HCT116 (cell line): ENCODE results near the gene SNTG2. TPM values are rescaled to one million over a fixed set of nuclear protein-coding genes. Genes with fewer than 3 reads are reported as not detected.

ENCODE experiments used
- ATAC-seq: fragments of 200-7000 bp; cut with Tn5 transposase; 2 replicates; pipeline ENCODE4 v1.9.1; 2020; ENCODE audit warnings: mild to moderate bottlenecking, moderate library complexity
- BruUV-seq: library from RNA; stranded (reverse); fragments of 400-500 nt; replicated peaks from 2 replicates; lab custom pipeline; 2021; lab: Mats Ljungman, UMichigan
- CTCF ChIA-PET: fragments of 300-600 bp; sonication (Branson Sonifier 250); formaldehyde crosslinking; loops from one replicate; lab custom pipeline; 2021; ENCODE audit warnings: antibody characterized with exemption; lab: Charles Lee
- POLR2A ChIA-PET: fragments of 300-600, 350-600 bp; sonication (Branson Sonifier 250); formaldehyde crosslinking; loops from one replicate; lab custom pipeline; 2021; ENCODE audit warnings: antibody characterized with exemption; lab: Charles Lee
- RAD21 ChIA-PET, 2 experiments: fragments of 300-600 bp; sonication (Branson Sonifier 250); formaldehyde crosslinking; loops; one replicate each; lab custom pipeline; 2023; ENCODE audit warnings: low total read pairs in 2 of 2; ENCODE audit not compliant: uncharacterized antibody in 2 of 2, unreplicated experiment in 2 of 2, low non-redundant PET in 1 of 2; lab: Charles Lee
- DNase-seq: peaks from one replicate; pipeline ENCODE4 v3.0.0-alpha.2; 2010; ENCODE audit warnings: low read depth, low spot score
- H2AFZ ChIP-seq: fragments of 200-600 bp; shearing (Covaris generic), sonication (generic); 2 replicates; pipeline ENCODE4 v1.6.1; 2017; ENCODE audit warnings: low read depth, mixed run types, mixed read lengths, antibody characterized with exemption, low read length; ENCODE audit not compliant: poor library complexity, severe bottlenecking
- H3K27ac ChIP-seq: 2 replicates; pipeline ENCODE4 v1.5.1; 2012; ENCODE audit warnings: low read depth, low read length
- H3K27me3 ChIP-seq: fragments of 200-600 bp; sonication (generic); 2 replicates; pipeline ENCODE4 v1.6.1; 2016; ENCODE audit warnings: mixed run types, low read length, mixed read lengths; ENCODE audit not compliant: insufficient read depth
- H3K36me3 ChIP-seq, 2 experiments: fragments of 200-500 bp in 1 of 2; fragments of 200-600 bp in 1 of 2; sonication (Bioruptor generic) in 1 of 2; sonication (generic) in 1 of 2; 2 replicates each; pipeline versions ENCODE4 v1.5.1 to v1.6.1; 2014 to 2016; ENCODE audit warnings: low read length in 2 of 2, inconsistent platforms in 1 of 2, mixed read lengths in 1 of 2, mixed run types in 1 of 2; ENCODE audit not compliant: insufficient read depth in 2 of 2, control insufficient read depth in 1 of 2
- H3K4me1 ChIP-seq, 2 experiments: fragments of 200-600 bp in 1 of 2; sonication (generic) in 1 of 2; 2 replicates each; pipeline versions ENCODE4 v1.5.1 to v1.6.1; 2012 to 2017; ENCODE audit warnings: low read length in 2 of 2, inconsistent platforms in 1 of 2, mild to moderate bottlenecking in 1 of 2, mixed read lengths in 1 of 2, mixed run types in 1 of 2, moderate library complexity in 1 of 2; ENCODE audit not compliant: insufficient read depth in 2 of 2, control insufficient read depth in 1 of 2
- H3K4me2 ChIP-seq: fragments of 200-600 bp; sonication (generic); 2 replicates; pipeline ENCODE4 v1.6.1; 2017; ENCODE audit warnings: mixed run types, low read length, mixed read lengths
- H3K4me3 ChIP-seq, 2 experiments: fragments of 200-600 bp in 1 of 2; sonication (generic) in 1 of 2; replicated peaks in 1 of 2; 2 replicates each; pipeline ENCODE4 v1.5.1; 2011 to 2016; ENCODE audit warnings: low read length in 2 of 2, control low read depth in 1 of 2, low read depth in 1 of 2, mild to moderate bottlenecking in 1 of 2, mixed read lengths in 1 of 2, mixed run types in 1 of 2
- H3K79me2 ChIP-seq: fragments of 200-600 bp; sonication (generic); 2 replicates; pipeline ENCODE4 v1.6.1; 2017; ENCODE audit warnings: mild to moderate bottlenecking, mixed run types, low read length, moderate library complexity, mixed read lengths; ENCODE audit not compliant: insufficient read depth
- H3K9ac ChIP-seq: fragments of 200-600 bp; sonication (generic); 2 replicates; pipeline ENCODE4 v1.6.1; 2016; ENCODE audit warnings: low read length, mixed read lengths
- H3K9me2 ChIP-seq: fragments of 200-600 bp; sonication (generic), shearing (Covaris generic); 2 replicates; pipeline ENCODE4 v1.6.1; 2017; ENCODE audit warnings: mixed run types, mild to moderate bottlenecking, moderate library complexity; ENCODE audit not compliant: insufficient read depth
- H3K9me3 ChIP-seq, 2 experiments: fragments of 200-500 bp in 1 of 2; fragments of 200-600 bp in 1 of 2; sonication (Bioruptor generic) in 1 of 2; sonication (generic) in 1 of 2; 2 replicates each; pipeline ENCODE4 v1.6.1; 2014 to 2017; ENCODE audit warnings: low read length in 2 of 2, mixed read lengths in 2 of 2, inconsistent platforms in 1 of 2, low read depth in 1 of 2, mild to moderate bottlenecking in 1 of 2, mixed run types in 1 of 2, moderate library complexity in 1 of 2; ENCODE audit not compliant: control insufficient read depth in 1 of 2, insufficient read depth in 1 of 2
- H4K20me1 ChIP-seq: fragments of 200-600 bp; sonication (generic), shearing (Covaris generic); 2 replicates; pipeline ENCODE4 v1.6.1; 2017; ENCODE audit warnings: mixed run types, mild to moderate bottlenecking, moderate library complexity; ENCODE audit not compliant: insufficient read depth
- CEBPB ChIP-seq: IDR thresholded peaks from 2 replicates; pipeline ENCODE4 v1.6.1; 2012; ENCODE audit warnings: low read depth
- EGR1 ChIP-seq: IDR thresholded peaks from 2 replicates; pipeline ENCODE4 v1.6.1; 2012; ENCODE audit warnings: low read depth
- ELF1 ChIP-seq: IDR thresholded peaks from 2 replicates; pipeline ENCODE4 v1.6.1; 2012; ENCODE audit warnings: low read depth, borderline replicate concordance
- EZH2phosphoT487 ChIP-seq: fragments of 200-600 bp; IDR thresholded peaks from 2 replicates; pipeline ENCODE4 v1.6.1; 2018; ENCODE audit warnings: antibody characterized with exemption, borderline replicate concordance
- MAX ChIP-seq: IDR thresholded peaks from 2 replicates; pipeline ENCODE4 v1.6.1; 2012
- POLR2A ChIP-seq: IDR thresholded peaks from 2 replicates; pipeline ENCODE4 v1.7.0; 2011; ENCODE audit warnings: borderline replicate concordance; ENCODE audit not compliant: insufficient read depth, insufficient read length; ENCODE audit errors: extremely low read depth
- POLR2AphosphoS5 ChIP-seq: IDR thresholded peaks from 2 replicates; pipeline ENCODE4 v1.6.1; 2011; ENCODE audit warnings: mild to moderate bottlenecking, low read depth, low read length, moderate library complexity
- RAD21 ChIP-seq: IDR thresholded peaks from 2 replicates; pipeline ENCODE4 v1.6.1; 2012; ENCODE audit warnings: low read depth, mild to moderate bottlenecking
- REST ChIP-seq: IDR thresholded peaks from 2 replicates; pipeline ENCODE4 v1.6.1; 2012; ENCODE audit warnings: low read depth
- TCF7L2 ChIP-seq: IDR thresholded peaks from 2 replicates; pipeline ENCODE4 v1.7.0; 2011; ENCODE audit warnings: borderline replicate concordance, inconsistent platforms; ENCODE audit not compliant: insufficient read depth, insufficient read length; ENCODE audit errors: extremely low read depth
- ZFX ChIP-seq: fragments of 450-650 bp; IDR thresholded peaks from 2 replicates; pipeline ENCODE4 v1.6.1; 2017
- intact Hi-C: fragments of 100-400 bp; cut with micrococcal nuclease; formaldehyde crosslinking; loops from 2 replicates; pipeline ENCODE4 v1.10.0; 2022
- total RNA-seq: library from RNA; stranded (reverse); gene quantifications from one replicate; pipeline ENCODE4 v1.2.1, GENCODE V29; 2021; ENCODE audit not compliant: unreplicated experiment
- TF ChIP-seq, protein P1 (sequence below), 3 experiments: fragments of 200-600 bp in 1 of 3; sonication (generic) in 1 of 3; IDR thresholded peaks in 2 of 3; conservative IDR thresholded peaks in 1 of 3; 2 replicates each; pipeline ENCODE4 v1.5.1; 2012 to 2017; ENCODE audit warnings: low read depth in 2 of 3, low read length in 2 of 3, antibody characterized with exemption in 1 of 3, borderline replicate concordance in 1 of 3, control low read depth in 1 of 3, mild to moderate bottlenecking in 1 of 3, mixed read lengths in 1 of 3, mixed run types in 1 of 3, moderate library complexity in 1 of 3; ENCODE audit not compliant: insufficient read depth in 1 of 3
- TF ChIP-seq, protein P2 (sequence below): IDR thresholded peaks from 2 replicates; pipeline ENCODE4 v1.6.1; 2011; ENCODE audit warnings: mild to moderate bottlenecking, low read length, moderate library complexity; ENCODE audit not compliant: insufficient replicate concordance; ENCODE audit errors: extremely low read depth

The SNTG2 gene
- total RNA-seq, 1 experiment from 2014 or later = not detected

- ChIA-PET RAD21 (no interaction called here), POLR2A (no interaction called here), CTCF (no interaction called here)
- no peak overlapping the region for H3K9ac ChIP-seq
- H3K27me3 ChIP-seq = peaks cover 19% of the 10 kb centered on the region
- BruUV-seq = no TSS peak
- no peaks in the 10 kb centered on the region for H3K79me2 ChIP-seq
- intact Hi-C loops = no loop called here
- no peak overlapping the region for H3K4me2 ChIP-seq
- no peaks in the 10 kb centered on the region for H3K9me2 ChIP-seq
- TF ChIP-seq ZFX (no peak), RAD21 (no peak), REST (no peak), POLR2AphosphoS5 (no peak), TCF7L2 (no peak), ELF1 (no peak)
- H3K9me3 ChIP-seq = no peaks in the 10 kb centered on the region
- H3K27ac ChIP-seq = no peak overlapping the region
- H3K36me3 ChIP-seq = no peaks in the 10 kb centered on the region
- DNase-seq (no peak), ATAC-seq (no peak)
- H3K4me3 ChIP-seq = no peak overlapping the region
- H3K4me1 ChIP-seq = no peaks in the 10 kb centered on the region
- H2AFZ ChIP-seq = no peak overlapping the region
- H4K20me1 ChIP-seq = no peaks in the 10 kb centered on the region
These were observed 59.8 kb downstream of the SNTG2 start for GRCh38 chr2:1010415-1010930.

GRCh38 chr2:1011006-1011405 lies 60.4 kb downstream of the SNTG2 start:
- ChIA-PET POLR2A (no interaction called here), CTCF (no interaction called here)
- intact Hi-C loops = no loop called here
- TF ChIP-seq, protein P1, sequence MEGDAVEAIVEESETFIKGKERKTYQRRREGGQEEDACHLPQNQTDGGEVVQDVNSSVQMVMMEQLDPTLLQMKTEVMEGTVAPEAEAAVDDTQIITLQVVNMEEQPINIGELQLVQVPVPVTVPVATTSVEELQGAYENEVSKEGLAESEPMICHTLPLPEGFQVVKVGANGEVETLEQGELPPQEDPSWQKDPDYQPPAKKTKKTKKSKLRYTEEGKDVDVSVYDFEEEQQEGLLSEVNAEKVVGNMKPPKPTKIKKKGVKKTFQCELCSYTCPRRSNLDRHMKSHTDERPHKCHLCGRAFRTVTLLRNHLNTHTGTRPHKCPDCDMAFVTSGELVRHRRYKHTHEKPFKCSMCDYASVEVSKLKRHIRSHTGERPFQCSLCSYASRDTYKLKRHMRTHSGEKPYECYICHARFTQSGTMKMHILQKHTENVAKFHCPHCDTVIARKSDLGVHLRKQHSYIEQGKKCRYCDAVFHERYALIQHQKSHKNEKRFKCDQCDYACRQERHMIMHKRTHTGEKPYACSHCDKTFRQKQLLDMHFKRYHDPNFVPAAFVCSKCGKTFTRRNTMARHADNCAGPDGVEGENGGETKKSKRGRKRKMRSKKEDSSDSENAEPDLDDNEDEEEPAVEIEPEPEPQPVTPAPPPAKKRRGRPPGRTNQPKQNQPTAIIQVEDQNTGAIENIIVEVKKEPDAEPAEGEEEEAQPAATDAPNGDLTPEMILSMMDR (IDR thresholded peaks at IDR 0.05 in 2 of 3, conservative IDR thresholded peaks at IDR 0.05 in 1 of 3; ENCODE audit: borderline replicate concordance in 1 of 3, insufficient read depth in 1 of 3, low read depth in 2 of 3, low read length in 2 of 3) = no peak
- TF ChIP-seq POLR2A (no peak), ZFX (no peak), MAX (no peak), EZH2phosphoT487 (no peak), CEBPB (no peak), EGR1 (no peak)
- TF ChIP-seq, protein P2, sequence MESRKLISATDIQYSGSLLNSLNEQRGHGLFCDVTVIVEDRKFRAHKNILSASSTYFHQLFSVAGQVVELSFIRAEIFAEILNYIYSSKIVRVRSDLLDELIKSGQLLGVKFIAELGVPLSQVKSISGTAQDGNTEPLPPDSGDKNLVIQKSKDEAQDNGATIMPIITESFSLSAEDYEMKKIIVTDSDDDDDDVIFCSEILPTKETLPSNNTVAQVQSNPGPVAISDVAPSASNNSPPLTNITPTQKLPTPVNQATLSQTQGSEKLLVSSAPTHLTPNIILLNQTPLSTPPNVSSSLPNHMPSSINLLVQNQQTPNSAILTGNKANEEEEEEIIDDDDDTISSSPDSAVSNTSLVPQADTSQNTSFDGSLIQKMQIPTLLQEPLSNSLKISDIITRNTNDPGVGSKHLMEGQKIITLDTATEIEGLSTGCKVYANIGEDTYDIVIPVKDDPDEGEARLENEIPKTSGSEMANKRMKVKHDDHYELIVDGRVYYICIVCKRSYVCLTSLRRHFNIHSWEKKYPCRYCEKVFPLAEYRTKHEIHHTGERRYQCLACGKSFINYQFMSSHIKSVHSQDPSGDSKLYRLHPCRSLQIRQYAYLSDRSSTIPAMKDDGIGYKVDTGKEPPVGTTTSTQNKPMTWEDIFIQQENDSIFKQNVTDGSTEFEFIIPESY = no peak

More at GRCh38 chr2:1011006-1011405, 60.4 kb downstream of the SNTG2 start:
- no peak overlapping the region for H3K4me2 ChIP-seq
- no peak overlapping the region for H2AFZ ChIP-seq
- no TSS peak for BruUV-seq
- H3K9me2 ChIP-seq = no peaks in the 10 kb centered on the region
- H3K9ac ChIP-seq = no peak overlapping the region
- no peak overlapping the region for H3K27ac ChIP-seq
- H3K79me2 ChIP-seq = no peaks in the 10 kb centered on the region
- no peak overlapping the region for H3K4me3 ChIP-seq
- H3K36me3 ChIP-seq = no peaks in the 10 kb centered on the region
- no peaks in the 10 kb centered on the region for H3K9me3 ChIP-seq
- H4K20me1 ChIP-seq = no peaks in the 10 kb centered on the region
- H3K4me1 ChIP-seq = no peaks in the 10 kb centered on the region
- ATAC-seq (no peak), DNase-seq (no peak)
- peaks cover 19% of the 10 kb centered on the region for H3K27me3 ChIP-seq
- RAD21 ChIA-PET = no interaction called here
